Stimulated activated naive CD8-positive, alpha-beta T cell treated with anti-CD3 and anti-CD28 coated beads, Interleukin-15, amount 100 ng/mL, for 72 hours (primary cell): Measurements from ENCODE around the gene NKX2-3.
A peak's percentile ranks its signal among the peaks of the same experiment; 100 is the strongest.

Source experiments
- ATAC-seq: fragments of 150-1000 bp; cut with Tn5 transposase; 2 replicates; pipeline ENCODE4 v1.10.0; 2021; ENCODE audit warnings: mild to moderate bottlenecking, moderate library complexity
- DNase-seq, 2 donors: peaks; one replicate each; pipeline ENCODE4 v3.0.0; 2021 to 2022
- H3K27ac Mint-ChIP-seq, 2 donors: one replicate each; pipeline ENCODE4 v1.8.0; 2022; ENCODE audit warnings: mild to moderate bottlenecking in 2 of 2, mixed read lengths in 2 of 2, moderate library complexity in 2 of 2
- H3K27me3 Mint-ChIP-seq: one replicate; pipeline ENCODE4 v1.8.0; 2022; ENCODE audit warnings: mixed read lengths
- H3K4me1 Mint-ChIP-seq: one replicate; pipeline ENCODE4 v1.8.0; 2022; ENCODE audit warnings: mild to moderate bottlenecking, mixed read lengths
- H3K4me3 Mint-ChIP-seq, 2 donors: one replicate each; pipeline ENCODE4 v1.8.0; 2022; ENCODE audit warnings: mild to moderate bottlenecking in 2 of 2, mixed read lengths in 2 of 2, moderate library complexity in 1 of 2
- H3K9me3 Mint-ChIP-seq, 2 donors: one replicate each; pipeline ENCODE4 v1.8.0; 2022; ENCODE audit warnings: mixed read lengths in 2 of 2

Gene NKX2-3

DNA sequence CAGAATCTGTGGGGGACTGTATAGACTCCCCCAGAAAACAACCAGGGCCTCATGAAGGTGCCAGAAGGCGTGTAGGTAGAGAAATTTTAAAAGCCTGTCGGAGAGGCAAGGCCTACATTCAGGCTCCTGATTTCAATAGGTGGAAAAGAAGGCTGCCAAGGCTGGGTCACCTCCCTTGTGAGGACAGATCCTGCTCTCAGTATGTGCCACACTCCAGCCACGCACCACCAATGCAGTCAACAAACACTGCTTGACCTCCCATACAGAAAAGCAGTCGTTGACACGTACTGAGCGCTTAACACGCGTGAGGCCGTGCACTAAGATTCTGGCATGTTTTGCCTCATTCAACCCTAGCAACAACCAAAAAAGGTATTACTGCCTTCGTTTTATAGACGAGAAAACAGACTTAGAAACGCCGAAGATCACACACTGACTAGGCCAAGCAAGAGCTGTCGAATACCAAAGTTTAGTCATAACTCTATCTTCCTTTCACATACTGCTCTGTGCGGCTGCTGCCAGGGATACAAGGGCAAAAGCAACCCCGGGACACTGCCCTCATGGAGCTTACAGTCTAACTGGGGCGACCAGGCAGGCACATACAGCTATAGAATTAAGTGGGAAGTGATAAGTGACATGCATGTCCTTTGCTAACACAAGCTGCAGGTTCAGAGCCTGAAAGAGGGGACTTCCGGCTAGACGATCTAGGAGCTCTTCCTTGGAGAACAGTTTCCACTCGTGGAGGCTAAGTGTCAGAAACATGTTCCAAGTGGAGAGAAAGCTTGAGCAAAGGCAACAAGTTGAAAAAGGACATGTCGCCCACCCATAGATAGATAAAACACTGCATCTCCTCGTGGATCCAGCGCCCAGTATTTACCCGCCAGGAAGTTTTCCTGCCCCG lies 797 bp upstream of the NKX2-3 start:
- H3K9me3 Mint-ChIP-seq = no peaks in the 10 kb centered on the region
- peaks cover 100% of the 10 kb centered on the region for H3K27me3 Mint-ChIP-seq
- H3K4me1 Mint-ChIP-seq = peaks cover 82% of the 10 kb centered on the region
- H3K4me3 Mint-ChIP-seq = peak overlapping the region; percentile 49 to 80
- DNase-seq (no peak), ATAC-seq (no peak)
- no peak overlapping the region for H3K27ac Mint-ChIP-seq

DNA sequence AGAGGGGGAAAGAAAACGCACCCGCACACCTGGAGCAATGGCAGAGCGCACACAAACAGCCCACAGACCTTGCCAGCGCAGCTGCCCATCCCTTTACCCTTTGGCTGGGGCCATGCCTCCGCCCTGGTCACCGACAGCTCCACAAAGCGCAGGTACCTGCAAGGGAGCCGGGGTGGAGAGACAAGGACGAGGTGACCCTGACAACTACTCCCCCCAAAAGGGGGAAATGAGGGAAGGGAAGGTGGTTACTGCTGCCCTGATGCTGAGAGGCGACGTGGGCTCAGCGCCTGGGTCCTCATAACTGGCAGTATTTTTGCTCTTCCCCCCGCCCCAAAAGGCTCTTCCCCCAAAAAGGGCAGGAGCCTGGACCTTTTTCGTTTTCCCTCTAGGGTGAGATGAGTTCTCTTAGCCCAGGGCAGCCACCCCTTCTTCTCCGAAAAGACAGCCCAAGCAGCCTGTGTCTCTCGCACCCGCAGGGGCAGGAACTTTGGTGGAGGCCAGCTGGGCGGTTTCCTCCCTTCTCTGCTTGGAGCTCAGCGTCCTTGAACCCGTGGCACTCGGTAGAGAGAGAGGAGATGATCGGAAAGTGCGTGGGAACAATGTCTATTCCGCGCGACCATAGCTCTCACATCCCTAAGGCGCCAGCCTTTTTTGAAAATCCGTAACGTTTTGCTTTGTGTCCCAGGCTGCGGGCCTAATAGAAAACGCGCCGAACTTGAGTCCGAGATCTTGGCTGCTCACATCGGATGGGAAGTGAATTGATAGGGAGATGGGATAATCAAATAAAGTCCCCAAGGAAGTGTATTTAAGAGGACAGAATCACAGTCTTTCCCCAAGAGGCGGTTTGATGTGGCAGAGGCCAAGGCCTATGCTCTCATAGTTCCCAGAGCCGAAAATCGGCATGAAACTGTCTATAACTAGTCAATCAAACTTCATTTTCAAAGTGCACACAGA lies 1.0 kb downstream of the NKX2-3 start:
- Mint-ChIP-seq H3K4me3 (peak overlapping the region in 1 of 2 donors; percentile 46), H3K27ac (no peak overlapping the region), H3K27me3 (peaks cover 100% of the 10 kb centered on the region), H3K4me1 (peaks cover 77% of the 10 kb centered on the region), H3K9me3 (no peaks in the 10 kb centered on the region)
- DNase-seq (no peak), ATAC-seq (no peak)

DNA sequence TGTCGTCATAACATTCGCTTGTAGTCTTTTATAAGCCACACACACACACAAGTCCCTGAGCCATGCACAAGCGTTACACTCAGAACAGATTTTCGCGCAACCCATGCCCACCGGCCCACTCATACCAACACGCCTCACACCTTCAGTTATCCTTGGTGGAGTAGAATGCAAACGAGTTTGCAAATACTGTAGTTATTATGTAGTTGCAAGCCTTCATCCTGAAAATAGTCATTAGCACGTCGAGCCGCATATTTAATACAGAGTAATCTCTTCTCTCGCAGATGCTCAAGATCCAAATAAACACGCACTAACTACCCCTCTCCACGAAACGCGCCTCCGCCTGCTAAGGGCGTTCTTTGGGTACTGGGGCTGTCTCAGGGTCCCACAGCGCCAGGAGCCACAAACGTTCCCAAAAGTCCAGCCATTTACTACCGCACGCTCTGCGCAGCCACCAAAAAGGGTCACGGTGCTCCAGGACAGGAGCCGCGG lies 1.8 kb downstream of the NKX2-3 start:
- no peak for DNase-seq
- H3K27ac Mint-ChIP-seq = no peak overlapping the region
- H3K4me3 Mint-ChIP-seq = peak overlapping the region; percentile 63 to 76
- H3K27me3 Mint-ChIP-seq = peaks cover 100% of the 10 kb centered on the region
- no peak for ATAC-seq
- H3K9me3 Mint-ChIP-seq = no peaks in the 10 kb centered on the region
- peaks cover 71% of the 10 kb centered on the region for H3K4me1 Mint-ChIP-seq

DNA sequence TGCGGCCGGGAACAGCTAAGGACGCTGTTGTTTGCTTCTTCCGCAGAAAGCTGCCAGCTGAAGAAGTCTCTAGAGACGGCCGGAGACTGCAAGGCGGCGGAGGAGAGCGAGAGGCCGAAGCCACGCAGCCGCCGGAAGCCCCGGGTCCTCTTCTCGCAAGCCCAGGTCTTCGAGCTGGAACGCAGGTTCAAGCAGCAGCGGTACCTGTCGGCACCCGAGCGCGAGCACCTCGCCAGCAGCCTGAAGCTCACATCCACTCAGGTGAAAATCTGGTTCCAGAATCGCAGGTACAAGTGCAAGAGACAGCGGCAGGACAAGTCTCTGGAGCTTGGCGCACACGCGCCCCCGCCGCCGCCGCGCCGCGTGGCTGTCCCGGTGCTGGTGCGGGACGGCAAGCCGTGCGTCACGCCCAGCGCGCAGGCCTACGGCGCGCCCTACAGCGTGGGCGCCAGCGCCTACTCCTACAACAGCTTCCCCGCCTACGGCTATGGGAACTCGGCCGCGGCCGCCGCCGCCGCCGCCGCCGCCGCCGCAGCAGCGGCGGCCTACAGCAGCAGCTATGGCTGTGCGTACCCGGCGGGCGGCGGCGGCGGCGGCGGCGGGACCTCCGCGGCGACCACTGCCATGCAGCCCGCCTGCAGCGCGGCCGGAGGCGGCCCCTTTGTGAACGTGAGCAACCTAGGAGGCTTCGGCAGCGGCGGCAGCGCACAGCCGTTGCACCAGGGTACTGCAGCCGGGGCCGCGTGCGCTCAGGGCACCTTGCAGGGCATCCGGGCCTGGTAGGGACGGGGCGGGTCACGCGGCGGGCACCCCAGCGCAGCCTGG lies 2.4 kb downstream of the NKX2-3 start:
- no peaks in the 10 kb centered on the region for H3K9me3 Mint-ChIP-seq
- no peak for DNase-seq
- H3K27me3 Mint-ChIP-seq = peaks cover 100% of the 10 kb centered on the region
- H3K4me1 Mint-ChIP-seq = peaks cover 72% of the 10 kb centered on the region
- peak overlapping the region; percentile 63 to 76 for H3K4me3 Mint-ChIP-seq
- peak; percentile 61 for ATAC-seq
- H3K27ac Mint-ChIP-seq = no peak overlapping the region

DNA sequence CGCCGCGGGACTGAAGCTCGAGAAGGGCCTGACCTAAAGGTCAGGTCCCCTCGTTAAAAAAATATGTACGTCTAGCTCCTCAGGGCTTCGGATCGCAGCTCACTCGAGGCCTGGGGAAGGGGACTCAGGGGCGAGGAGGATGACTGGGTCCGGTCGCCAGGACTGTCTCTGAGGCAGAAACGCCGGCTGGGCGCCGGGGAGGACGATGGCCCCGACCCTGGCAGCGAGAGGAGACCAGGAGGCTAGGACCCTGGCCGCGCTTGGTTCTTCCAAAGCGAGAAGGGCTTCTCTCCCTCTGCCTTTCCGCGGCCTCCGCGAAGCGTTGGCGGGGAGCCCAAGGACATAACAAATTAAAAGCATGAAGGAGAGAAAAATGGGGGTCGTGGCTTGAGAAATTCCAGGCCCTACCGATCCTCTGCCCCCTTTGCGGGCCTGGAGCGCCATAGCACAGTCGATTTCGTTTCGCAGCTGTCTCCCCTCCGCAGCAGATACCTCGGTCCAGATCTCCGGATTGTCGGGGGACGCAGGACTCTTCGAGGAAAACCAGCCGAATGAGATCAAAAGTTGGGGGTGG lies 3.1 kb downstream of the NKX2-3 start:
- no peaks in the 10 kb centered on the region for H3K9me3 Mint-ChIP-seq
- H3K4me3 Mint-ChIP-seq = peak overlapping the region; percentile 51 to 73
- H3K4me1 Mint-ChIP-seq = peaks cover 70% of the 10 kb centered on the region
- no peak overlapping the region for H3K27ac Mint-ChIP-seq
- peaks cover 100% of the 10 kb centered on the region for H3K27me3 Mint-ChIP-seq
- no peak for DNase-seq
- ATAC-seq = no peak

DNA sequence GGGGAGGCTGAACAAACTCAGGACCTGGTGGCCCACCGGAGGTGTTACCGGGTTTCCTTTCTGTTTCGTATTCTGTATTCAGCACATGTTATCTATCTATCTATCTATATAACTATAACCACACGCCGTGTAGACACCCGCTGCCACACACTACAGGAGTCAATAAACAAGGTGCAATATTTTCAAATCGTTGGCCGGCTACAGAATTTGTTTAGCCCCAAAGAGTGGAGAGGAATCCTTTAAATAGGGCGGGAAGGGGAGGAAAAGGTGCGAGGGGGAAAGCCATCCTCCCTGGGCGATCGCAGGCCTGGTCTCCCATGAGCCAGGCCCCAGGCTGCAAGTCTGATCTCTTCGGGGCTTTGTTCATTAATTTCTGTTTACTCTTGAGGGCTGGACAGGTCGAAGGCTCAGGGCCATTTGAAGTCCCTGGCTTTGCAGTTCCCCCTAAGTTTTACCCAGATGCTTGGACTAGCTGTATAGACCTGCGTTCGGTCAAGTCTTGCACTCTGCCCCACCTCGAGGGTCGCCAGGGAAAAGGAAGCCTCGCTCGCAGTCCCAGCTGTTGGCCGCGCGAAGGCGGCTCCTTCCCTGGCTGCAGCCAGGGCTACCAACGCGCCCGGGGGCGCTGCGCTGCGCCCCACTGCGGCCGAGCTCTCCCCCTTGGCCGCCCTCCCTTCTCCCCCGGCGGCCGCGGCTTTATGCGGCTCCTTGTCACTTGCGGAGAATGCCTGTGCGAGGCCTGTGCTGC lies 3.8 kb downstream of the NKX2-3 start:
- Mint-ChIP-seq H3K9me3 (no peaks in the 10 kb centered on the region), H3K4me3 (peak overlapping the region; percentile 54 to 73), H3K27me3 (peaks cover 100% of the 10 kb centered on the region), H3K27ac (no peak overlapping the region), H3K4me1 (peaks cover 64% of the 10 kb centered on the region)
- DNase-seq (no peak), ATAC-seq (peak; percentile 21)

DNA sequence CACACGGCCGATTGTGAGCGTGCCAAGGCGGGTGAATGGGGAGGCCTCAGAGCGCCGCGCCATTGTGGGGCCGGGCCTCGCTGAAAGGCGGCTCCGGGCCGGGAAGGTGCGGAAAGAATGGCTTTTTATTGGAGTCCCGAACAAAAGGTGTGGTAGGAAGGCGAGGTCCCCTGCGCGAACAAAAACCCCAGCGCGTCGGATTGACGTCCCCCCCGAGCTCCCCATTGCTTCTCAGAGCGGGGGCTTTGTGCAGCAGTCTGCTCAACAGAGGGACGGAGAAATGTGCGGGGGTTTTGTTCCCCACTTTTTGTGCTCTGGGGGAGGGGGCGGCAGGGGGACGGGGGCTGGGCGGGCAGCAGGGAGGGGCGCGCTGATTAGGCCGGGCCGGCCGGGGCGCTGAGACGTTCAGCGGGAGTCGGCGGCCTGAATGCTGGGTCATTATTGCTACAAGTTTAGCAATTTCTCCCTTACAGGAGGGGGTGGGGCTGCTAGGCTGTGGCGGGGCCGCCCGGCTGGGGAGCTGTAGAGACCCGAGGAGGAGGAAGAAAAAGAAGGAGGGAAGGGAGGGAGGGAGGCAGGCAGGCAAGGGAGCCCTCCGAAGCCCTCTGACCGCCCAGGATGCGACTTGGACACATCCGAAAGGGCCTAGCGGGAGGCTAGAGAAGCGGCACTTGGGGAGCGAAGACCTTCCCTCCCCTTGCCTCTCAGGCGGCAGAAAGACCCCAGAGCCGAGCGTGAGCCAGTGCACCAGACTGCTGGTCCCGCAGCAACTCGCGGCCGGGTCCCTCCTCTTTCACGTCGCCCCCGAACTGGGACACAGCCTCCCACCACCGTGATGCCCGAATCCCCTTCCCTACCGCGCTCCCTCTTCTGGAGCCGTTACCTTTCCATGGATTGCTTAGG lies 4.6 kb downstream of the NKX2-3 start:
- H3K27ac Mint-ChIP-seq = no peak overlapping the region
- peak overlapping the region; percentile 54 to 73 for H3K4me3 Mint-ChIP-seq
- no peak for ATAC-seq
- no peak for DNase-seq
- H3K9me3 Mint-ChIP-seq = no peaks in the 10 kb centered on the region
- peaks cover 99% of the 10 kb centered on the region for H3K27me3 Mint-ChIP-seq
- peaks cover 58% of the 10 kb centered on the region for H3K4me1 Mint-ChIP-seq

DNA sequence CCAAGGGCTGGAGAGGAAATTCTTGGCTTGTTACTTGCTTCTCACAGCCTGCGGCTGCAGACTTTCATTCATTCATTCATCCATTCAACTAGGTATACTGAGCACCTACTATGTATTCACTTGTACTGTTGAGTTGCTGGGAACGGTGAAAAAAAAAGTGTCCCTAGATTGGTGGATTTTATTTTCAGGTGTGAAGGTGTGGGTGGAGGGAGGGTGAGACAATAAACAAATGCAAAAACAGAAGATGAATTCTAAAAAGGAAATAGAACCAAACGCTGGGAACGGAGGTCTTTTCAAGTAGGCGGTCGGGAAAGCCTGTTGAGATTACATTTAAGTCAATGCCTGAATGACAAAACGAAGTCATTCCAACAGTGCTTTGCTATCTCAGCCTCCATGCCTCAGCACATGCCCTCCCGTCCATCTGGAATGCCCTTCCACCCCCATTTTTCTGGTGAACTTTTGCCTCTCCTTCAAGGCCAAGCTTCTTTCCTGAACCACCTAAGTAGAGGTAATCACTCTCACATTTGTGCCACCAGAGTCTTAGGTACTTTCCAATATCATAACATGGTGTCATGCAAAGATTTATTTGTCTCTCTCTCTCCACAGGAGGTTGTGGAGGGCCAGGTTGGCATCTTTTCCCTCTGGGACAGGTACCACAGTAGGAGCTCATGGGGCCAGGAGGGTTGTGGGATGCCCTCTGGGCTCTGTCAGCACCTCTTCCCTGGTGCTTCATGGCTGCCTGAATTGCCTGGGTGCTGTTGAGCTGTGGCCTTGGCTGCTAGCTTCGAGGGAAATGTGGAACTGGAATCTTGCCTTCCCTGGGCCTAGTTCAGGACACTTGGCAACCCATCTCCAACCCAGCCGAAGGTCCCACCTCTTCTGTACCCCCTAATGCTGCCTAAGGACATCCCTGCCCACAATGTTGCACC lies 5.5 kb downstream of the NKX2-3 start:
- H3K4me3 Mint-ChIP-seq = no peak overlapping the region
- DNase-seq = no peak
- no peak for ATAC-seq
- H3K27ac Mint-ChIP-seq = no peak overlapping the region
- H3K9me3 Mint-ChIP-seq = no peaks in the 10 kb centered on the region
- peaks cover 49% of the 10 kb centered on the region for H3K4me1 Mint-ChIP-seq
- peaks cover 99% of the 10 kb centered on the region for H3K27me3 Mint-ChIP-seq

DNA sequence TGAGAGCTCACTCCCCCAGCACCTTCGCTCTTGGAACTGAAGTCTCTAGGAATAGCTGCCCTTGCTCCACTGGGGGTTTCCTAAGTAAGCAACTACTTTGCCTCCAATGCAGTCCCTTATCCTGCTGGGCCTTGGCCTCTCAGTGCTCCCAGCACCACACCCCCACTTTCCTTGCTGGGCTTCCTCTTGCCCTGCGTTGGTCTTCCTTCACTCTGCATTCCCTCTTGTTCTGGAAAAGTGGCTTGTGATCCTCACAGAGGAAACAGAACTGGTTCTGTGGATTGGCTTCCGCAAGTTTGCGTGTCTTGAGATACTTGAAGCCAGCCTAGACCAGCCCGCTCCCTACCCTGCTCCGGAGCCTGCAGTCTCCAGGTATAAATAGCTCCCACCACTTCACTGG lies 6.4 kb downstream of the NKX2-3 start:
- no peak overlapping the region for H3K27ac Mint-ChIP-seq
- no peak overlapping the region for H3K4me3 Mint-ChIP-seq
- H3K4me1 Mint-ChIP-seq = peaks cover 40% of the 10 kb centered on the region
- no peak for DNase-seq
- peaks cover 99% of the 10 kb centered on the region for H3K27me3 Mint-ChIP-seq
- no peak for ATAC-seq
- H3K9me3 Mint-ChIP-seq = no peaks in the 10 kb centered on the region

DNA sequence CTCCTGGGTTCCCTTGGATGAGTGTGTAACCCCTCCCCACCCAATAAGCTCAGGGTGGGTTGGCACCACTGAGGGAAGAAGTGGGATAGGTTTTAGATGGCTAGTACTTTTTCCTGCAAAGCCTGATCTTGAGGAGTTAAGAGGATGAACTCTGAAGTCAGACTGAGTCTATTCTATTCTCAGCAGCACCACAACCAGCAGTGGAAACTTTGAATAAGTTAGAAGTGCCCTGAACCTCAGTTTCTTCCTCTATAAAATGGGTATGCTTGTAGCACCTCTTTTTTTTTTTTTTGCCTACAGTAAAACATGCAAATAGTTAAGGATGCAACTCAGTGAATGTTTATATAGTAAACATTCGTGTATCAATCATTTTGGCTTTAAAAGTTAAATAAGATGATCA lies 7.1 kb downstream of the NKX2-3 start:
- Mint-ChIP-seq H3K9me3 (no peaks in the 10 kb centered on the region), H3K4me1 (peaks cover 33% of the 10 kb centered on the region), H3K27me3 (peaks cover 99% of the 10 kb centered on the region), H3K4me3 (no peak overlapping the region), H3K27ac (no peak overlapping the region)
- DNase-seq (no peak), ATAC-seq (no peak)

DNA sequence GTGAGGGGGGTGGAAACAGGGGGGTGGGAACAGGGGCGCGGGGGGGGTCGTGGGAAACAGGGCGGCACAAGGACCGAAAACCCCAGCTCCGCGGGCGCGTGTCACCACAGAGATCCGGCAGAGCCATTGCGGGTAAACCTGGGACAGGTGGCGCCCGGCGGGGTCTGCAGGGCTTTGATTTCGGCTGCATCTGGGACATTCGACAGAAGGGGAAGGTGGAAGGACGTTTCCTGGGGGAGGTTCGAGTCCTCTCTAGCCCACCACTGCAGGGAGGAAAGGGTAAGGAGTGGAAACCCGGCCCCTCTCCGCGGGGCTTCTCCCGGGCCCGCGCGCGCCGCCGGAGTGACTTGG lies 7.5 kb downstream of the NKX2-3 start:
- Mint-ChIP-seq H3K27me3 (peaks cover 99% of the 10 kb centered on the region), H3K4me1 (peaks cover 31% of the 10 kb centered on the region), H3K9me3 (no peaks in the 10 kb centered on the region), H3K27ac (no peak overlapping the region), H3K4me3 (peak overlapping the region; percentile 51 to 59)
- no peak for ATAC-seq
- DNase-seq = no peak

DNA sequence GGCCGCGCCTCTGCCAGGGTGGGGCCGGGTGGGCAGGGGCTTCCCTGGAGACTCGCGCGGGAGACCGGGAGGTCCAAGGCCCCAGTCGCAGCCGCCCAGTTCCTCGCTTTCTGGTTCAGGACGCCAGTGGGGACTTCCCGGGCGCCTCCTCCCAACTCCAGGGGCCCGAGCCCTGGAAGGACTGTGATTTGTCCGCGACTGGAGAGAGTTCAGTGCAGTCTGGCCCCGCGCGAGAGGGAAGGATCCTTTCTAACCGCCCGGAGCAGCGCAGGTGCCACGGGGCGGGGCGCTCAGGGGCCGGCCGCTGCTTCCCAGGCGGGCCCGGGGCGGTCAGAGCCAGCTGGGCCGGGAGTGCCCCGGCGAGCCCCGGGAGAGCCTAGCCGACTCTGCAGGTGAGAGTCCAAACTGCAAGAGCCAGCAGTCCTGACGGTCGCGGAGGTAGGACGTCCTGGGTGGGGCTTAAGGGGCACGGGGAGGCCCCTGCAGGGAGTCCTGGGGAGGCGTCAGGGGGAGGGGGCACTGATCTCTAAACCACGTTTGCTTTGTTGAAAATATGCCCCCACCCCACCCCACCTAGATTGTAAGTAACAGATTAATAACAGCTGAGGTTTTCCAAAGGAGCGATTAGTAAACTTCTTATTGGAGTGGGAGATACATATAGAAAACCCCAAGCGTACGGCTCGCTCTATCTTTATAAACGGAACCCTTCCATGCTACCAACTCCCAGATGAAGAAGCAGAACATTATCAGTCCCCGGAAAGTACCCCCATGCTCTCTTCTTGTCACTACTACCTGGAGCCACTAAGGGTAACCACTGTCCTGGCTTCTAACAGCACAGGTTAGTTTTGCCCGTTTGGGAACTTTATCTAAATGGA lies 8.2 kb downstream of the NKX2-3 start:
- no peak for DNase-seq
- Mint-ChIP-seq H3K27me3 (peaks cover 99% of the 10 kb centered on the region), H3K9me3 (no peaks in the 10 kb centered on the region), H3K4me3 (peak overlapping the region in 1 of 2 donors; percentile 51), H3K27ac (no peak overlapping the region), H3K4me1 (peaks cover 25% of the 10 kb centered on the region)
- peak; percentile 29 for ATAC-seq
